Naive thymus-derived CD8-positive, alpha-beta T cell (primary cell): Measurements from ENCODE around the gene NPAS3. TPM values are rescaled to one million over a fixed set of nuclear protein-coding genes. Genes with fewer than 3 reads are reported as not detected.

Experiments used
- ATAC-seq, 2 donors: fragments of 150-1000 bp; cut with Tn5 transposase in 1 of 2; sonication (Bioruptor Pico), chemical (Tn5 transposase) in 1 of 2; 1 replicate in 1 of 2; 2 replicates in 1 of 2; pipeline ENCODE4 v1.10.0; 2021; ENCODE audit warnings: mild to moderate bottlenecking in 2 of 2, moderate library complexity in 2 of 2
- POLR2A ChIA-PET: fragments of 350-600 bp; sonication (Branson Sonifier 250); formaldehyde crosslinking; loops from one replicate; lab custom pipeline; 2021; ENCODE audit warnings: antibody characterized with exemption; lab: Charles Lee
- DNase-seq, 10 donors: peaks; one replicate each; pipeline versions ENCODE4 v3.0.0 to v3.0.0-alpha.2; 2020 to 2022
- H3K27ac Mint-ChIP-seq, 10 donors: one replicate each; pipeline ENCODE4 v1.8.0; 2020 to 2022; ENCODE audit warnings: mild to moderate bottlenecking in 10 of 10, mixed read lengths in 10 of 10, moderate library complexity in 4 of 10, inconsistent platforms in 1 of 10
- H3K27me3 Mint-ChIP-seq, 5 donors: one replicate each; pipeline ENCODE4 v1.8.0; 2021 to 2022; ENCODE audit warnings: mixed read lengths in 5 of 5
- H3K36me3 Mint-ChIP-seq, 3 donors: one replicate each; pipeline ENCODE4 v1.8.0; 2020 to 2022; ENCODE audit warnings: mixed read lengths in 3 of 3, mild to moderate bottlenecking in 2 of 3, inconsistent platforms in 1 of 3
- H3K4me1 Mint-ChIP-seq, 4 donors: one replicate each; pipeline ENCODE4 v1.8.0; 2021 to 2022; ENCODE audit warnings: mixed read lengths in 4 of 4
- H3K4me3 Mint-ChIP-seq, 10 donors: one replicate each; pipeline ENCODE4 v1.8.0; 2020 to 2022; ENCODE audit warnings: mild to moderate bottlenecking in 10 of 10, mixed read lengths in 10 of 10, moderate library complexity in 6 of 10, inconsistent platforms in 1 of 10
- H3K9me3 Mint-ChIP-seq, 9 donors: one replicate each; pipeline ENCODE4 v1.8.0; 2020 to 2022; ENCODE audit warnings: mixed read lengths in 9 of 9, mild to moderate bottlenecking in 3 of 9, inconsistent platforms in 1 of 9, moderate library complexity in 1 of 9
- polyA plus RNA-seq, 3 donors: library from polyadenylated mRNA; unstranded; fragments of 300-500 nt; fragmentation: Illumina TruSeq; gene quantifications; one replicate each; pipeline ENCODE4 v1.2.3, GENCODE V29; 2021
- total RNA-seq, 8 experiments: library from RNA in 2 of 8; stranded (reverse) in 2 of 8; gene quantifications; one replicate each; pipeline ENCODE4 v1.2.3 and lab custom pipeline; 2021 to 2026

The NPAS3 gene
- total and polyA plus RNA-seq, 5 experiments from 2014 or later: not detected

DNA sequence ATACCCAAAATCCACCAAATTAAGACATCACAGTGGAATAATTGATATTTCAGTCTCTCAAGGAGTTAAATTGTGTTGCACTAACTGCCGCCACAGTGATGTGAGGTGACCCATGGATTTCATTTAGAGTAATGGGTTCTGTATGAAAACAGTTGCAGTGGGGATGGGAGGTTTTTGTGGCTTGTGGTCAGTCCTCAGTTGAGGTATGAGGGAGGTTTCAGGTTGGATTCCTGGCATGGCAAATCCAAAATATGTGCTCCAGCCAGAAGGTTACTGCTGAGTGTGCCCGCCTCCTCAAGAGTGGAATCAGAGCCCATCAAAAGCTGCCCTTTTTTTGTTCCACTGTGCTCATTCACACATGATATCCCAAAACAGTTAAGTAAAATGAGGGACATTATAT, 525.1 kb downstream of the NPAS3 start:
- ATAC-seq (no peak), DNase-seq (no peak)
- Mint-ChIP-seq H3K4me3 (no peak overlapping the region), H3K4me1 (no peaks in the 10 kb centered on the region), H3K27me3 (peaks cover 0 to 4% (median 0%) of the 10 kb centered on the region in 5 donors), H3K36me3 (no peaks in the 10 kb centered on the region), H3K27ac (no peak overlapping the region), H3K9me3 (no peaks in the 10 kb centered on the region)
- POLR2A ChIA-PET: no interaction called here

DNA sequence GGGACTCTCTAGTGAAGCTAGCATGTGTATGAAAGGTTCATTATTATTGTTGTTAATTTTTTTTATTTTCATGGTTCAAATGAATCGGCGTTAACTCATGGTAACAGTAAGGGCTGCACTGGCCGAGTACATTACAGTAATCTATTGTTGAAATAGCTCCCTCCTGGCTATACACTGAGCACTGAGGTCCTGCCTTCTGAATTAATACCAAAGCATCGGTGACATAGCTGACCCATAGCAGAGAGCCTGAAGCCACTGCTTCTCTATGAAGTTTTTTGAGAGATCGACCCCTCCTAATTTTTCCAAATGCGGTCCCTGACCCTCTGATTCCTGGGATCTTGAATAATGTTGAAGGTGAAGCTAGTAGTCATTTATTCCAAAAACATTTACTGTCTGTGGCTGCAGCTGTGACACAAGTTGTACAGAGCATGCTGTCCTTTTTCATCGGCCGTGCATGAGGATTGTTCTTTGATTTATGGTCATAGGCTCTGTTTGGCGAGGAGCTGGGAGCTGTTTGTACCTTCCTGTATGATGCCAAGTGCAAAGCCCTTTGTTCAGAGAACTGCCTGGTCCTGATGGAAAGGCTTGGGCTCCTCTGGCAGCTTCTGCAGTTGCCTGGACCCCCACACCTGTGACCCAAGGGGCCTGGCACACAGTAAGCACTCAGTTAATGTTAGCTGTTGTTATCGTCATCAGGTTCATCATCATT, 525.7 kb downstream of the NPAS3 start:
- POLR2A ChIA-PET: no interaction called here
- Mint-ChIP-seq H3K4me3 (no peak overlapping the region), H3K36me3 (no peaks in the 10 kb centered on the region), H3K27ac (no peak overlapping the region), H3K27me3 (peaks cover 0 to 4% (median 0%) of the 10 kb centered on the region in 5 donors), H3K4me1 (no peaks in the 10 kb centered on the region), H3K9me3 (no peaks in the 10 kb centered on the region)
- ATAC-seq (no peak), DNase-seq (no peak)

DNA sequence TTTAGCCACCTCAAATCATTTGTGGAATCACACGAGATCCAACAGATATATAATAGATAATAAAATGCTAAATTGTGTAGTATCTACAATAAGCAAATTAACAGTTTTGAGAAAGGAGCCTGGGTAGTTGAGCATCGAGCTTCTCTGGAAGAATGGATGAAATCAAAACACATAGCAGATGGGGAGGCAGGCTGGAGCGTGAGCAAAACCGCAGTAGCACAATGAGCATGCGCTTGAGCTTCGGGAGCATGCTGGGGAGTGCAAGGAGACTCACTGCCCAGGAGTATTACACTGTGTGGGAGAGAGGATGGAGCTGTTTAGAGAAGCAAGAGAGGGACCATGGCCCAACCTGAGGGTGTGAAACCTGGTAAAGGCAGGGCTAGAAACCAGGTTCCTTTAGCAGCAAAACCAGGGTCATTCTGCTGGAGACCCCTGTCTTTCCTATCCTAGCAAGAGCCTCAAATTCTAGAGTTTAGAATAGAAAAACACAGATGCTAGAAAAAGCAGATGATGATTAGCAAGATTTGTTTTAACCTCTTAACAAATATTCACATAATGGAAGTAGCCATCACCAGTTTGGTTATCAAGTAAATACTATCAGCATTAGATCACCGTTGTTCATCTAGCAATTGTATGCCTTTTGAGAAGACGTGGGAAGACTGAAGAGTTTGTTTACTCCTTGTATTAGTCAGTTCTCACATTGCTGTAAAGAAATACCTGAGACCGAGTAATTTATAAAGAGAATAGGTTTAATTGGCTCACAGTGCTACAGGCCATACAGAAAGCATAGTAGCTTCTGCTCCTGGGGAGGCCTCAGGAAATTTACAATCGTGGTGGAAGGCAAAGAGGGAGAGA, 527.4 kb downstream of the NPAS3 start:
- ATAC-seq: no peak
- Mint-ChIP-seq H3K27ac (no peak overlapping the region), H3K36me3 (no peaks in the 10 kb centered on the region), H3K27me3 (peaks cover 0 to 4% (median 0%) of the 10 kb centered on the region in 5 donors), H3K4me1 (no peaks in the 10 kb centered on the region), H3K4me3 (no peak overlapping the region), H3K9me3 (no peaks in the 10 kb centered on the region)
- POLR2A ChIA-PET: no interaction called here
- no peak for DNase-seq

DNA sequence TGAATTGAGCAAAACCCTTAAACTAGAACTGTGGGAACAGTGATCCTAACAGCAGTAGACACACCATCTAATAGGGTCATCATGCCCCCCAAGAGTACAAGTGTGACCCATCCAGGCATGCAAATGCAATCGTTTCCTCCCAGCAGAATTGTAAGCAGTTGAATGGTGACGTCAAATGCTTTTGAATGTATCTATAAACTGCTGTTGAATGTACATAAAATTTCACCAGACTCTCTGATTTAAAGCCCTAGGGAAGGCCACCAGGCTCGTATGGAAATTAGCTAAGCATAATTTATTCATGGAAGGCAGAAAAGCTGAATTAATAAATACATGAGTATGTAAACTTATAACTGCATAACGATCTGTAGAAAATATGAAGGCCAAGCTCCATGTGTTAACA, 529.3 kb downstream of the NPAS3 start:
- ATAC-seq (no peak), DNase-seq (no peak)
- Mint-ChIP-seq H3K27ac (no peak overlapping the region), H3K27me3 (peaks cover 0 to 9% (median 0%) of the 10 kb centered on the region in 5 donors), H3K4me3 (no peak overlapping the region), H3K9me3 (no peaks in the 10 kb centered on the region), H3K4me1 (no peaks in the 10 kb centered on the region), H3K36me3 (no peaks in the 10 kb centered on the region)
- POLR2A ChIA-PET: no interaction called here

DNA sequence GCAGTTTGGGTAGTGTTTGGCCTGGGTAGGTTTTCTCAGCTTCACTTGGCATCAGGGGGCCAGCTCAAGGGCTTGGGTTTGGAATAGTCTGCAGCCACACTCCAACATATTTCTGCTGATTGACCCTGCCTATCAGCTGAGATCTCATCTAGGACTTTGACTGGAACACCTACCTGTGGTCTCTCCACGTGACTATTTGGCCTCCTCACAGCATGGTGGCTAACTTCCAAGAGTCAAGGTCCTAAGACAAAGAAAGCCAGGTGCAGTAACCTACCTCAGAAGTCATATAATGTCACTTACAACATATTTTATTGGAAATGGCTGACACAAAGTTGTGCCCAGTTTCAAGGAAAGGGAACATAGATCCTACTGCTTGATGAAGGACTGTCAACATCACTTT, 531.2 kb downstream of the NPAS3 start:
- Mint-ChIP-seq H3K4me1 (no peaks in the 10 kb centered on the region), H3K36me3 (no peaks in the 10 kb centered on the region), H3K27ac (no peak overlapping the region), H3K27me3 (peaks cover 0 to 6% (median 0%) of the 10 kb centered on the region in 5 donors), H3K4me3 (no peak overlapping the region), H3K9me3 (no peaks in the 10 kb centered on the region)
- POLR2A ChIA-PET: no interaction called here
- ATAC-seq (no peak), DNase-seq (no peak)

DNA sequence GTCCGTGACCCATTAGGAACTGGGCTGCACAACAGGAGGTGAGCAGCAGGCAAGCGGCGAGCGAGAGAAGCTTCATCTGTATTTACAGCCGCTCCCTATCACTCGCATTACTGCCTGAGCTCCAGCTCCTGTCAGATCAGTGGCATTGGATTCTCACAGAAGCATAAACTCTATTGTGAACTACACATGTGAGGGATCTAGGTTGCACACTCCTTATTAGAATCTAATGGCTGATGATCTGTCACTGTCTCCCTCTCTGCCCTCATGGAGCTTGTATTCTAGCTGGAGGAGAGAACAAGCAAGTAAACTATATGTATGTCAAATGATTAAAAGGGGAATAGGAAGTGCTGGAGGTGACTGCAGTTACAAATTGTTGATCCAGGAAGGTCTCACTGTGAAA, 533.1 kb downstream of the NPAS3 start:
- no peaks in the 10 kb centered on the region for H3K36me3 Mint-ChIP-seq
- H3K4me3 Mint-ChIP-seq: no peak overlapping the region
- H3K27me3 Mint-ChIP-seq: peaks cover 0 to 6% (median 0%) of the 10 kb centered on the region in 5 donors
- DNase-seq (no peak), ATAC-seq (no peak)
- no peaks in the 10 kb centered on the region for H3K4me1 Mint-ChIP-seq
- POLR2A ChIA-PET: no interaction called here
- no peak overlapping the region for H3K27ac Mint-ChIP-seq
- H3K9me3 Mint-ChIP-seq: no peaks in the 10 kb centered on the region

DNA sequence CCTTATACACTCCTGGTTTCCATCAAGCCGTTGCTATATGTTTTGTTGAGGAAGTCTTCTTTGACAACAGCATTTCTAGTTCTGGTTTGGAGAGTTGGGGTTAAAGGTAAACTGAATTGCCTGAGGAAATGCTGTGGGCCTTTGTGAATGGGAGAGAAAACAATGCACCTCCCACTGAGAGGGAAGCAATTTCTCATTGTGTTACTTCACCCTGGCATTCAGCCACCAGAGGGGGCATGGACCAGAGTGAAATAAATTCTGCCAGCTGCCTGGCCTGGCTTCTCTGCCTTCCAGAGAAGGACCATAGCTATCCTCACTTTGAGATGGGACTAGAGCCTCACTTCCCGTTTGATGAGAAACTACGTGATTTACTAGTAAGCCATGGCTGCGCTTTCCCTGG, 536.9 kb downstream of the NPAS3 start:
- Mint-ChIP-seq H3K36me3 (no peaks in the 10 kb centered on the region), H3K27ac (no peak overlapping the region), H3K9me3 (no peaks in the 10 kb centered on the region), H3K27me3 (peaks cover 0 to 11% (median 2%) of the 10 kb centered on the region in 5 donors), H3K4me3 (no peak overlapping the region), H3K4me1 (no peaks in the 10 kb centered on the region)
- ATAC-seq (no peak), DNase-seq (peak in 1 of 10 donors; percentile 60)
- POLR2A ChIA-PET: no interaction called here

DNA sequence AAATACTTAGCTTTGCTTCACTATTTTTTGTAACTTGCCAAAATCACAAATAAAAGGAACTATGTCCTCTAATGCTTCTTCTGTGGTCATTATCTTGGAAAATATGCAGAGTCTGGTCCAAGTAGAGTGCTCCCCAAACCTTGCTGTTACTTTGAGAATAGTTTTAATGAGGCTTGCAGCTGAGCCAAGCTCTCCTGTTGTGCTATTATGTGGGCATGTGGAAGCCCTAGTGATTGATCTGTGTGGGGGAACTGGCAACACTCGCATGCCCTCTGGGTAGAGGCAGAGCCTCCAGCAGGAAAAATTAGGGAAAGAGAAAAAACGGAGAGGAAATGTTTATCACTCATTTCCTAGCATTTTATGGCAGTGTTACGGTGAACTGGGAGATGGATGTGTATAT, 539.1 kb downstream of the NPAS3 start:
- Mint-ChIP-seq H3K4me1 (no peaks in the 10 kb centered on the region), H3K9me3 (no peaks in the 10 kb centered on the region), H3K27me3 (peaks cover 0 to 15% (median 2%) of the 10 kb centered on the region in 5 donors), H3K36me3 (no peaks in the 10 kb centered on the region), H3K4me3 (no peak overlapping the region), H3K27ac (no peak overlapping the region)
- DNase-seq (no peak), ATAC-seq (no peak)
- POLR2A ChIA-PET: no interaction called here

DNA sequence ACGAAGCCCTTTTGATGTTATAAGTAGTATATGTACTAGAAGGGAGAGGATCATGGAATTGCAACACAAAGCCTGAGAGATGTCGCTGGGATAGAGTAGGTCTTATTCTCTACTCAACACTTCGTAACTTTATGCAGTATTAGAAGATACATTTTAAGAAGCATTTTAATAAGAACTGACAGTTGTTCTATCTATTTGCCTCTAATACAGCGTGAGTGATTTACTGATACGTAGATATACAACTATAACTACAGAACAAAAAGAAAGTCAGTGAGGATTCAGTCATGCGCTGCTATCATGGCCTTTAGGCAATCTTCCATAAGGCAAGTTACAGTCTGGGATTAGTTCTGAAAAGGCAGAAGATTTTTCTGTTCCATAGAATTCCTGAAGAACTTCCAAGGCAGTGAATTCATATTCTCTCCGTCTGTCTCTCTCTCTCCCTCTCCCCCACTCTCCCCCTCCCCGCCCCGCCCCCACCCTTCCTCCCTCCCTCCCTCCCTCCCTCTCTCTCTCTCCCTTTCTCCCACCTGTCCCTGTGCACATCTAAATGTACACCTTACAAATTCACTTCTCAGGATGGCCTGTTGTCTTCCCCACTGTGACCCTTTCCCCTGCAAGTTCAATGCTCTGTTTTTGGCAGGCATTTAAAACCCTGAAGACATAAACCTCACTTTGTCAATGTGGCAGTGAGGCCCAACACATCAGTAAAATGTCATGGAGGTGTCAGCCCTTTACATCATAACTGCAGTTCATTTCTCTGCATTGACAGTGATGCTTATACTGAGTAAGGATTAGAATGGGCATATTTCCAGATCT, 541.6 kb downstream of the NPAS3 start:
- ATAC-seq (no peak), DNase-seq (no peak)
- POLR2A ChIA-PET: no interaction called here
- Mint-ChIP-seq H3K27ac (no peak overlapping the region), H3K4me3 (no peak overlapping the region), H3K36me3 (no peaks in the 10 kb centered on the region), H3K4me1 (no peaks in the 10 kb centered on the region), H3K9me3 (peaks cover 0 to 3% (median 0%) of the 10 kb centered on the region in 9 donors), H3K27me3 (peaks cover 5 to 35% (median 11%) of the 10 kb centered on the region in 5 donors)

DNA sequence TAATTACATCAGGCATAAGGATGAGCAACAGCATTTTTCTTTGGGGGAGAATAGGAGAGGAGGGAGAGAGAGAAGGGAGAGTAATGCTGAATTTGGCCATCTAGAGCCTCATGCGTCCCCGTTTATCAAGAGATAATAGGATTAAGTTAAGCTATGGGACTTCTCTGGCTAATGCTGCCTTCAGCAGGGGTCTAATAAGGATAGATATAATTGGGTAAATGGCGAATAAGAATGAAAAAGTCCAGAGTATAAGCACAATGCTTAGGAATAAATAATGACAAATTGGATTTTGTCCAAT, 542.2 kb downstream of the NPAS3 start:
- DNase-seq: no peak
- no peak for ATAC-seq
- no peaks in the 10 kb centered on the region for H3K36me3 Mint-ChIP-seq
- POLR2A ChIA-PET: no interaction called here
- H3K4me3 Mint-ChIP-seq: no peak overlapping the region
- H3K27ac Mint-ChIP-seq: no peak overlapping the region
- peaks cover 0 to 3% (median 0%) of the 10 kb centered on the region in 9 donors for H3K9me3 Mint-ChIP-seq
- no peaks in the 10 kb centered on the region for H3K4me1 Mint-ChIP-seq
- H3K27me3 Mint-ChIP-seq: peaks cover 7 to 40% (median 12%) of the 10 kb centered on the region in 5 donors

DNA sequence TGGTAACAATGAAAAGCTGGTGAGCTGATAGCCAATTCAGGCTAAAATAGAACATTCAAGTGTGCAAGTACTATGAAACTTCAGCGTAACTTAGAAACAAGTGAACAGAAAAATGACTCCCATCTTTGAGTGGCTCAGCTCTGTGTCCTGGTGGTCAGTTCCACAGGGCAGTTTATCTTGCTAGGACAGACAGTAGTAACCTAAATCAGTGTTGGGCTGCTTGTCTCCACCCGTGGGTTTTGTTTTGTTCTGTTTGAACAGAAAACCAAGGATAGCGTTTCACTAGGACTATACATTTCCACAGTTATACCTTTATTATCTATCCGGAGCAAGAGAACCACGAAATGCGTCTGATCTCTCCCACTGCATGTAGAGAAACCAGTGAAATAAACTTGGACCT, 544.4 kb downstream of the NPAS3 start:
- no peaks in the 10 kb centered on the region for H3K36me3 Mint-ChIP-seq
- peaks cover 5 to 45% (median 12%) of the 10 kb centered on the region in 5 donors for H3K27me3 Mint-ChIP-seq
- peaks cover 0 to 3% (median 0%) of the 10 kb centered on the region in 9 donors for H3K9me3 Mint-ChIP-seq
- no peak overlapping the region for H3K27ac Mint-ChIP-seq
- H3K4me1 Mint-ChIP-seq: no peaks in the 10 kb centered on the region
- ATAC-seq: no peak
- POLR2A ChIA-PET: no interaction called here
- no peak for DNase-seq
- no peak overlapping the region for H3K4me3 Mint-ChIP-seq

DNA sequence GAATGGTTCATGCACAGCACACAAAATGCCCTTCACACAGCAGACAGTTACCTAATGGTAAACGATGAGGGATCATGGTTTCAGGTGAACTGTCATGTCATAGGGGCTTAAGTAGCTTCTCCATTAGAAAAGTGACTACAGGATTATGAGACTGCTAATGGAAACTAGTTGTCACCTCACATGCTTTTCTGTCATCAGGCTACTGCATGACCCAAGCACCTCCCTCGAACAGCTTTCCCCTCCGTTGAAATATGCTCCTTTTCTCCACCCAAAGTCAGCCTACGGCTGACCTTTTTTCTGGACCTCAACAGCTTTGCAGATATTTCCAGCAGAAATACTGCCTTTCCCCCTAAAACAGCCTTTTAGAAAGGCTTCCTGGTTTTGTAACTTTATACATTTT, 544.9 kb downstream of the NPAS3 start:
- no peaks in the 10 kb centered on the region for H3K36me3 Mint-ChIP-seq
- POLR2A ChIA-PET: no interaction called here
- peaks cover 0 to 3% (median 0%) of the 10 kb centered on the region in 9 donors for H3K9me3 Mint-ChIP-seq

DNA sequence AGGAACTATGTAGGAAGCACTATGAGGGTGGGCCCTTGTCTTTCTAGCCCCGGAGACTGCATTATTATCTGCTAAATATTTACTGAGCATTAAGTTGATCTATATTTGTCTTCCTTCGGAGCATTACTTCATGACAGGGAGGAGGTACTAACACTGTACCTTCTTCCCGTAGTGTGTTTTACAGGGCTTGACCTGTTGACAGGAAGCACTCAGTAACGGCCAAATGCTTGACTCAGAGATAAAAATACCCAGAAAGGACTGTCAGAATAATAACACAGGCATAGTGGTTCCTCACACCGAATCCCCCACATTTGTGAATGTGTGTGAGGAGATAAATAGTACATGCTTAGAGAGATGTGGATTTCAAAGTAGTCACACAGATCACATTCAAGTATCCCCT, 545.6 kb downstream of the NPAS3 start:
- no peaks in the 10 kb centered on the region for H3K4me1 Mint-ChIP-seq
- no peak overlapping the region for H3K27ac Mint-ChIP-seq
- H3K9me3 Mint-ChIP-seq: peaks cover 0 to 3% (median 0%) of the 10 kb centered on the region in 9 donors
- DNase-seq: no peak
- POLR2A ChIA-PET: no interaction called here
- no peaks in the 10 kb centered on the region for H3K36me3 Mint-ChIP-seq
- no peak overlapping the region for H3K4me3 Mint-ChIP-seq
- ATAC-seq: no peak
- peaks cover 5 to 45% (median 12%) of the 10 kb centered on the region in 5 donors for H3K27me3 Mint-ChIP-seq

More for the DNA sequence above, 544.9 kb downstream of the NPAS3 start:
- H3K27ac Mint-ChIP-seq: no peak overlapping the region
- H3K4me1 Mint-ChIP-seq: no peaks in the 10 kb centered on the region
- H3K4me3 Mint-ChIP-seq: no peak overlapping the region
- H3K27me3 Mint-ChIP-seq: peaks cover 5 to 45% (median 12%) of the 10 kb centered on the region in 5 donors
- no peak for DNase-seq
- no peak for ATAC-seq
